Measurements from ENCODE around the gene FEM1A. TPM values are rescaled to one million over a fixed set of nuclear protein-coding genes. Genes with fewer than 3 reads are reported as not detected.

Gene FEM1A
- total and polyA plus RNA-seq, 9 of the 15 experiments (the other 6 are each of a cell fraction or from before 2014, with no cell fraction given) = 0.08 to 19.0 (median 6.8) TPM

DNA sequence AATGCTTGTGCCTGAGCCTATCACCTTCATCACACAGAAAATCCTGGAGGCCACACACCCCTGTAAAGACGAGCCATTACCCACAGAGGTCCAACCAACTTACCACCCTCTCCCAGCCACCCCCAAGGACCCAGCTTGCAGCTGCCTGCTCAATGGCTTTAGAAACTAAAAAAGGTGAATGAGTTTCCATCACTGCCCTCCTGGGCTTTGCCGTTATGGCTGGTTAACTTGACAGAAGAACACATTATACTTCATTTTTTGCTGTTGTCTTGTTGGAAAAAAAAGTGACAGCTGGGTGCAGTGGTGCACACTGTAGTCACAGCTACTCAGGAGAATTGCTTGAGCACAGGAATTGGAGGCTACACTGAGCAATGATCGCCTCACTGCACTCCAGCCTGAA, 17.4 kb upstream of the FEM1A start:
- no peak overlapping the region for H2AFZ ChIP-seq (ENCODE audit: low read depth, low read length)
- no peak for FAIRE-seq
- no peaks in the 10 kb centered on the region for H3K36me3 ChIP-seq (ENCODE audit: control insufficient read depth, insufficient read depth, low read length)
- intact Hi-C loops (cut with micrococcal nuclease) = no loop called here
- no TSS peak for BruUV-seq (replicated peaks)
- ChIA-PET POLR2A (interaction anchor here (0.6 kb wide), 1 partner anchor 30 kb away, joined by 3 read pairs; no protein-coding TSS in a partner anchor), CTCF (ENCODE audit: low intra/inter-chr PET ratio) (interaction anchor here (0.6 kb wide), 1 partner anchor 804 kb away, joined by 4 read pairs; no protein-coding TSS in a partner anchor)
- no peaks in the 10 kb centered on the region for H3K4me1 ChIP-seq (replicated peaks in 1 of 2; ENCODE audit: control insufficient read depth in 2 of 2, insufficient read depth in 2 of 2, low read length in 2 of 2)
- H3K79me2 ChIP-seq (ENCODE audit: control insufficient read depth, insufficient read depth, low read length) = no peaks in the 10 kb centered on the region
- H3K9me1 ChIP-seq (ENCODE audit: control insufficient read depth, insufficient read depth, low read length) = no peaks in the 10 kb centered on the region
- ATAC-seq = no peak
- in situ Hi-C loops (cut with MboI) = no loop called here
- H3K9me3 ChIP-seq (replicated peaks; ENCODE audit: control insufficient read depth, insufficient read depth, low read depth, low read length) = no peaks in the 10 kb centered on the region
- H3K27me3 ChIP-seq (ENCODE audit: control insufficient read depth in 2 of 2, insufficient read depth in 2 of 2, low read length in 2 of 2) = peaks cover 6 to 36% of the 10 kb centered on the region in 2 experiments; a peak in 3 of 5 replicates
- 0 out of 2 replicates have a peak, but pooled peaks cover 6% of the 10 kb centered on the region for H4K20me1 ChIP-seq (replicated peaks; ENCODE audit: control insufficient read depth, insufficient read depth, low read length)
- no peak overlapping the region for H3K4me2 ChIP-seq (ENCODE audit: insufficient read depth, low read length)
- WGBS (ENCODE audit: insufficient coverage, low coverage, missing lambda C conversion rate) = 0% methylated on average over 3 of the region's 3 CpGs
- no peak overlapping the region for H3K27ac ChIP-seq (ENCODE audit: extremely low read depth, low read depth, low read length)
- TF ChIP-seq, protein P1, sequence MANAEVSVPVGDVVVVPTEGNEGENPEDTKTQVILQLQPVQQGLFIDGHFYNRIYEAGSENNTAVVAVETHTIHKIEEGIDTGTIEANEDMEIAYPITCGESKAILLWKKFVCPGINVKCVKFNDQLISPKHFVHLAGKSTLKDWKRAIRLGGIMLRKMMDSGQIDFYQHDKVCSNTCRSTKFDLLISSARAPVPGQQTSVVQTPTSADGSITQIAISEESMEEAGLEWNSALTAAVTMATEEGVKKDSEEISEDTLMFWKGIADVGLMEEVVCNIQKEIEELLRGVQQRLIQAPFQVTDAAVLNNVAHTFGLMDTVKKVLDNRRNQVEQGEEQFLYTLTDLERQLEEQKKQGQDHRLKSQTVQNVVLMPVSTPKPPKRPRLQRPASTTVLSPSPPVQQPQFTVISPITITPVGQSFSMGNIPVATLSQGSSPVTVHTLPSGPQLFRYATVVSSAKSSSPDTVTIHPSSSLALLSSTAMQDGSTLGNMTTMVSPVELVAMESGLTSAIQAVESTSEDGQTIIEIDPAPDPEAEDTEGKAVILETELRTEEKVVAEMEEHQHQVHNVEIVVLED (CRISPR knock-in tag; IDR thresholded peaks at IDR 0.05) = no peak
- TF ChIP-seq CBX3 (IDR thresholded peaks at IDR 0.05; ENCODE audit: borderline replicate concordance in 1 of 2, low read length in 2 of 2) (no peak), SRF (CRISPR knock-in tag; IDR thresholded peaks at IDR 0.05) (no peak), RBFOX2 (IDR thresholded peaks at IDR 0.05; ENCODE audit: low read depth, low read length) (no peak), WHSC1 (IDR thresholded peaks at IDR 0.05; ENCODE audit: low read length) (no peak), ZNF696 (CRISPR knock-in tag; conservative IDR thresholded peaks at IDR 0.05) (no peak), EGR1 (conservative IDR thresholded peaks at IDR 0.05) (no peak), NR1H2 (CRISPR knock-in tag; IDR thresholded peaks at IDR 0.05) (no peak)
- no peak overlapping the region for H3K9ac ChIP-seq (ENCODE audit: insufficient read depth in 1 of 2, low read depth in 2 of 2, low read length in 2 of 2)
- H3K4me3 ChIP-seq = no peak overlapping the region
- DNase-seq (ENCODE audit: extremely low read depth in 1 of 4, low spot score in 3 of 4) = no peak
